HG02981 (cell line): ENCODE data around the gene SCNN1B.
"Not testable (repeated sequence)": the region's sequence is repeated elsewhere in the genome, so short reads cannot be mapped to it uniquely, and the experiment has no call there.

ENCODE experiments used
- ATAC-seq: cut with Tn5 transposase; IDR thresholded peaks from one replicate; pipeline ENCODE4 v1.9.1; 2021; ENCODE audit warnings: mild to moderate bottlenecking, moderate library complexity; ENCODE audit not compliant: unreplicated experiment

The SCNN1B gene, protein sequence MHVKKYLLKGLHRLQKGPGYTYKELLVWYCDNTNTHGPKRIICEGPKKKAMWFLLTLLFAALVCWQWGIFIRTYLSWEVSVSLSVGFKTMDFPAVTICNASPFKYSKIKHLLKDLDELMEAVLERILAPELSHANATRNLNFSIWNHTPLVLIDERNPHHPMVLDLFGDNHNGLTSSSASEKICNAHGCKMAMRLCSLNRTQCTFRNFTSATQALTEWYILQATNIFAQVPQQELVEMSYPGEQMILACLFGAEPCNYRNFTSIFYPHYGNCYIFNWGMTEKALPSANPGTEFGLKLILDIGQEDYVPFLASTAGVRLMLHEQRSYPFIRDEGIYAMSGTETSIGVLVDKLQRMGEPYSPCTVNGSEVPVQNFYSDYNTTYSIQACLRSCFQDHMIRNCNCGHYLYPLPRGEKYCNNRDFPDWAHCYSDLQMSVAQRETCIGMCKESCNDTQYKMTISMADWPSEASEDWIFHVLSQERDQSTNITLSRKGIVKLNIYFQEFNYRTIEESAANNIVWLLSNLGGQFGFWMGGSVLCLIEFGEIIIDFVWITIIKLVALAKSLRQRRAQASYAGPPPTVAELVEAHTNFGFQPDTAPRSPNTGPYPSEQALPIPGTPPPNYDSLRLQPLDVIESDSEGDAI

DNA sequence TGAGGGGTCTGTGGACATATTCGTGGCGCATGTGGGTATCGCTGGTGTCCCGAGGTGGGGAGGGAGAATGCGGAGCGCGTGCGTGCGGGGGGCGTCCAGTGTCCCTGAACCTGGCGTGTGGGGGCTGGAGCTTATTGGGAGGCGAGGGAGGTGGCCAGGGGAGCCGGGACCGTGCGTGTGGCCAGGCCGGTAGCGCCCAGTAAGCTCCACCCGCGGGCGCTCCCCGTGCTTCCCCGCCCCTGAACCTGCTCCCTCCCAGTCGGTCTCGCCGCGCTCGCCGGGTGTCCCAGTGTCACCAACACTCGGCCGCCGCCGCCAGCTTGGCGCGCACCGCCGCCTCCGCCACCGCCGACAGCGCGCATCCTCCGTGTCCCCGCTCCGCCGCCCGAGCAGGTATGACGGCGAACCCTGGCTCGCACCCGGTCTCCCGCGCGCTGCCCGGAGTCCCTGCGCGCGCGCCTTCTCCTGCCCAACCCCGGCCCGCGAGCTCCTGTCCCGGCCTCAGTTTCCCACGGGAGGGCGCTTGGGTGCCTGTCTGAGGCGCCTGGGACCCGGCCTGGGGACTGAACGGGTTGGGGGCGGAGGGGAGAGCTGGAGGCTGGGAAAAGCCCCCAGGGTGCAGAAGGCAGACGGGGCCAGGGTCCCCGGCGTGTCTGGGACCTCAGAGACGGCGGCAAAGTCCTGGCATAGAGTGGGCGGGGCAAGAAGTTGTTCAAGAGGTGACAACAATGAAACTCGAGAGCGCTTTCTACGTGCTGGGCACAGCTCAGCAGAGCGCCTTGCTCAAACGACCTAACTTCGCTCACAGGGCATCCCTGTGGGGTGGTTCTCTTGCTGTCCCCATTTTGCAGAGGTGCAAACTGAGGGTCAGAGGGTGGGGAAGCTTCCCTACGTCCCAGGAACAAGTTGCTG, at the start of gene SCNN1B:
Gene SCNN1B (plus strand): TSS at position 258 of the 912 bp plus-strand sequence. CDS start 46,298 bp downstream, outside the sequence.
- ATAC-seq: no peak

DNA sequence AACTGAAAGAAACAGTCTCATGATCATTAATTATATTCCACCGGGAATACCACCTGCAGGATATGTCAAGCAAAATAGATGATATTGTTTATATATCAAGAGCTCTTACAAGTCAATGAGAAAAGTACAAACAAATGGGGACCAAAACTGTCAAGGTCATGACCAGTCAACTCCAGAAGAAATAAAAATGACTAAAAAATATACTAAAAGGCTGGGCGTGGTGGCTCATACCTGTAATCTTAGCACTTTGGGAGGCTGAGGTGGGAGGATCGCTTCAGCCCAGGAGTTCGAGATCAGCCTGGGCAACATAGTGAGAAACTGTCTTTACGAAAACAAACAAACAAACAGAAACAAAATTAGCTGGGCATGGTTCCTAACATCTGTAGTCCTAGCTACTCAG, 49.8 kb upstream of the SCNN1B start:
- ATAC-seq: no peak

DNA sequence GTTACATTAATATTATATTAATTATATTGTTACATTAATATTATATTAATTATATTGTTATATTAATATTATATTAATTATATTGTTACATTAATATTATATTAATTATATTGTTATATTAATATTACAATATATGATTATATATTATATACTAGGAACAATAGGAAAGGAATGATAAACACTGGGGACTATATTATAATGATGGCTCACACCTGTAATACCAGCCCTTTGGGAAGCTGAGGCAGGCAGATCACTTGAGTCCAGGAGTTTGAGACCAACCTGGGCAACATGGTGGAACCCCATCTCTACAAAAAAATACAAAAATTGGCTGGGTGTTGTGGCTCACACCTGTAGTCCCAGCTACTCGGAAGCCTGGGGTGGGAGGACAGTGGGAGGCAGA, 48.5 kb upstream of the SCNN1B start:
- not testable (repeated sequence) for ATAC-seq

DNA sequence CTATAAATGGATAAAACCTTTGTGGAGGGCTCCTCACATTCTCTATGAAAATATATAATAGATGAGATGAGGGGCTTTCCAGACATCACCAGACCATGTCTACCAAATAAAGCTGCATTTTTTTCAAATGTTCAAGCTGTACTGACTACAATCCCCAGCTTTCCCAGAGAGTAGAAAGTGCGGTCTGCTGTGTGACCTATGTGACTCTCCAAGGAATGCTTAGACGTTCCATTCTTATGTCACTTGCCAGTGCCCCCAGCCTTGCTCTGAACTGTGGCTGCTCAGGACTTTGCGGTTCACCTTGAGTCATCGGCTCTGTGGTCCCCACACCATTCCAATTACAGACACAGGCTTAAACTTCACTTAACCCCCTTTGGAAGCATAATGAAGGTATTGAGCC, 47.8 kb upstream of the SCNN1B start:
- no peak for ATAC-seq

DNA sequence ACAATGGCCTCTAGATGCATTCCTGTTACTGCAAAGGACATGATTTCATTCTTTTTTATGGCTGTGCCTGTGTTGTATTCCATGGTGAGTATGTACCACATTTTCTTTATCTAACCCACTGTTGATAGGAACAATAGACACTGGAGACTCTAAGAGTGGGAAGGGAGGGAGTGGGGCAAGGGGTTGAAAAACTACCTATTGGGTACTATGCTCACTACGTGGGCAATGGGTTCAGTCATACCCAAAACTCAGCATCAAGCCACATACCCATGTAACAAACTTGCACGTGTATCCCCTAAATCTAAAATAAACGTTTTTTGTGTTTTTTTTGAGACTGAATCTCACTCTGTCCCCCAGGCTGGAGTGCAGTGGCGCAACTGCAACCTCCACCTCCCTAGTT, 47.1 kb upstream of the SCNN1B start:
- no peak for ATAC-seq

DNA sequence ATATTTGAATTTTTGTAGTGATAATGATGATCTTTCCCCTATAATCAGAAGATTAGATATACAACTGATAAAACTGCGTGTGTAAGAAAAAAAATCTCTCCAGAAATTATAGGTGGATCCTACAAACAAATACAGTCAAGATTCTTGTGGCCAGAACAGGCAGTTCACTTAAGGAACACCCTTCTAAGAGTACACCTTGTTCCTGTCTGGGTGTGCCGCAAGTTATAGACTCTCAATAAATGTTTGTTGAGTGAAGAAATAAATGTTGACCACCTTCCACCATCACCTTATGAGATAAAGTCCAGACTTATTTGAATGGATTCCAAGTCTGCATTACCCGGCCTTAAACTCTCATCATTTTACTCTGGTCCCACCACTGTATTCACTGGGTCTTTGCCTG, 45.7 kb upstream of the SCNN1B start:
- no peak for ATAC-seq

DNA sequence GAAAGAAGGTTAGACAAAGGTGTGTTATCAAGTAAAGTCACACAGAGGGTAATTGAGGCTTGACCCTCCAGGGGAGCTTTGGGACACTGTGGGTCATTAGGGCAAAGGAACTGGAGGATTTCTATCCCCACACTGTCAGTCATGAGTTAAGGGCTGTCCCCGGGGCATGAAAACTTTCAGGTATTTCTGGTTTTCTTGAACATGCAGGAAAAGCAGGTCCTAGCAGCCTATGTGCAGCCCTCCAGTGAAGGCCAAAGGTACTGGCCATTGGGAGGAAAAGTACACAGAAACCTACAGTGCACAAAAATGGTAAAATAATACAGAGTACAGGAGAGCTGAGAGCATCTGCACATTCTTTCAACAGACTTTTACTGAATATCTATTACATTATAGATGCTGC, 44.4 kb upstream of the SCNN1B start:
- no peak for ATAC-seq

DNA sequence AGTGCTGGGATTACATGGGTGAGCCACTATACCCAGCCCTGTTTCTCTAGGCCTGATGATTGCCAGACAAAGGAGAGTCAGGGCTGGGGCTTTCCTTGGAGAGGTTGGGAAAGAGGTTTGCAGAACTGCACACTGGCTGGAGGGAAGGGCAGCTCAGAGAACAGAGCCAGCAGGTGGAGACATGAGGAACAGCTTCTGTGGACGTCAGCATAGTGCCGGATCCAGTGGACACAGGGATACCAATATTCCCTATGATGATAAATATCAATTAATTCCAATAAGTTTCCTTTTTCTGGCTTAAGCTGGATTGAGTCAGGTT, 43.2 kb upstream of the SCNN1B start:
- no peak for ATAC-seq

DNA sequence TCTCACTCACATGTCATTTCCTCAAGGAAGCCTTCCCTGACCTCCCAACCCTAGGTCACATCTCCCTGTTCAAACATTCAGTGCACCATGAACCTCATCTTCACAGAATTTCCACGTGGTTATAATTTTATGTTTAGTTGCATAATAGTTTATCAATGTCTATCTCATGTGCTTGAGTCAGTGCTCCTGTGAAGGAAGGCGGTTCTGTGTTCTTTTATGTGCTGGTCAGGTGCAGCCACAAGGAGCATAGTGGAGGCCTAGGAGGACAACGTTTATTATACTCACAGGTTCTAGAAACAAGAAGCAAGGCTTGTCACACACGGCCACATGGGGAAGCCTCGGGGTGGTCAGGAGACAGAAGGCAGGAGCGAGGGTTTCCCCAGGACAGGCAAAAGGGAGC, 34.5 kb upstream of the SCNN1B start:
- no peak for ATAC-seq

DNA sequence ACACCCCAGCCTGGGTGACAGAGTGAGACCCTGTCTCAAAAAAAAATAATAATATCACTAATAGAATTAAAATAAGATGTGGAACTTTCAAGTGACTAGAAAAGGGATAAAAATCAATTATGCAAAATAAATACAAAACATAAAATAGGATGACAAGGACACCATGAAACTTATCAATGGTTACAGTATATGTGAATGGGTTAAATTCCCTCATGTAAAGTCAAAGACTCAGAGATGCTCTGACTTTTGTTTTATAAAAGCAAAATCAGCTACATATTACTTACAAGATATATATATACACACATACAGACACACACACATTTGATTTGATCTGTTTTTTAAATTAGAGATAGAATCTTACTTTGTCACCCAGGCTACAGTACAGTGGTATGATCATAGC, 33.5 kb upstream of the SCNN1B start:
- ATAC-seq: no peak

DNA sequence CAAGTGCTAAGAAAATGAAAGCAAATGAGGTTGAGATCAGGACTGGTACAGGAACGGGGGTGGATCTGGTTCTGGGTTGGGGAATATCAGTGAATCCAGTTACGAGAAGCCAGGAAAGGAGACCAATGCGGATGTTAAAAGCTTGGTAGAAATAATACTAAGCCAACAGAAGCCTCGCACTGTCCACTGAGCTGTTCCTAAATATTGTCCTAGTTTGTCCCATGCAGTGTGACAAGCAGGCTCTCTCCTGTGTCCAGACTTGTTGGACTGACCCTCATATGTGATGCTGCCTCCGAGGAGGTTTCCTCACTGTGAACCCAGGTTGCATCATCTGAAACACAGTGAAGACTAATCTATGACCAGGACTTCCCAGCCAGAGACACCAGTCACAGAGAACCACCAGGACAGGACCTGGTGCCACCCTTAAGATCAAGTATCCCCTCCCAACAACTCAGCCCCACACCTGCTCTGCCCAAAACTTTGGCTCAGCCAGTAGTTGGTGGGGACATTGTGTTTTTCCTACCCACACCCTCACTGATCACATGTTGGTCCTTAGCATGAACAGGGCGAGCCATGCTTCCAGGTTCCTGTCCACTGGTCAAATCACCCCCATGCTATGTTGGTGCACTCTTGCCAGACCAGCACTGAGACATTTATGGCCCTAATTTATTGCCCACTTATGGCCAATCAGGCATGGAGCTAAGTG, 32.7 kb upstream of the SCNN1B start:
- no peak for ATAC-seq

DNA sequence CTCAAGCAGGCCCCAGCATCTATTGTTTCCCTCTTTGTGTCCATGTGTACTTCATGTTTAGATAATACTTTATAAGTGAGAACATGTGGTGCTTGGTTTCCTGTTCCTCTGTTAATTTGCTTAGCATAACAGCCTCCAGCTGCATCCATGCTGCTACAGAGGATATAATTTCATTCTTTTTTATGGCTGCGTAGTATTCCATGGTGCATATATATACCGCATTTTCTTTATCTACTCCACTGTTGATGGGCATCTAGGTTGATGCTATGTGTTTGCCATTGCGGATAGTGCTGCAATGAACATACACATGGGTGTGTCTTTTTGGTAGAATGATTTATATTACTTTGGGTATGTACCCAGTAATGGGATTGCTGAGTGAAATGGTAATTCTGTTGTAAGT, 31.4 kb upstream of the SCNN1B start:
- ATAC-seq: no peak

DNA sequence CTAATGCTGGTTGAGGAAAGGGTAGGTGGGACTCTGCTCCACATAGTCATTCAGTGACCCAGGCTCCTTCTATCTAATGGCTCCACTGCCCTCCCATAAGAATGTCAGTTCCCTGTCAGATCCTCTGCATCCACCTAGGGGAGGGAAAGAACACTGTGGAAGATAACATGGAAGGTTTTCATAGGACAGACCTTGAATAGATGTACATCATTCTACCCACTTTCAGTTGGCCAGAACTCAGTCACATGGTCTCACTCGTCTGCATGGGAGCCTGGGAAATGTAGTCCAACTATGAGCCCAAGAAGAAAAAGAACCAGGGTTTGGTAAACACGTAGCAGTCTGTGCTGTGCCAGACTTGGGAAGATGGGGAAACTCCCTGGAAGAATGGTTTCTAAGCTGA, 27.1 kb upstream of the SCNN1B start:
- ATAC-seq: no peak

DNA sequence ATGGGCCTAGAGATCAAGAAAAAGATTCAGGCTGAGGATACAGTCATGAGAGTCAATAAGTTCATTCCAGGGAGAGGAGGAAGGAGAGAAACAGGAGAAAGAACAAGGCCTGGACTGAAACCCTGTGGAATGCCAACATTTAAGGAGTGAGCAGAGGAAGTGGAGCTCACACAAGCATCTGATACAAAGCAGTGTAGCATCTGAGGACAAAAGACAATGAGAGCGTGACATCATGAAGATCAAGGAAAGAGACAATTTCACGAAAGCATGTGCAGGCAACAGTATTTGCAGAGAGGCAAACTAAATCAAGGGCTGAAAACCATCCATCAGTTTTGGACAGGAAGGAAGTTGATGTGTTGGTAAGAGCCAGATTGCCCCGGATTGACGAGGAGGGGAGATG, 25.3 kb upstream of the SCNN1B start:
- no peak for ATAC-seq

DNA sequence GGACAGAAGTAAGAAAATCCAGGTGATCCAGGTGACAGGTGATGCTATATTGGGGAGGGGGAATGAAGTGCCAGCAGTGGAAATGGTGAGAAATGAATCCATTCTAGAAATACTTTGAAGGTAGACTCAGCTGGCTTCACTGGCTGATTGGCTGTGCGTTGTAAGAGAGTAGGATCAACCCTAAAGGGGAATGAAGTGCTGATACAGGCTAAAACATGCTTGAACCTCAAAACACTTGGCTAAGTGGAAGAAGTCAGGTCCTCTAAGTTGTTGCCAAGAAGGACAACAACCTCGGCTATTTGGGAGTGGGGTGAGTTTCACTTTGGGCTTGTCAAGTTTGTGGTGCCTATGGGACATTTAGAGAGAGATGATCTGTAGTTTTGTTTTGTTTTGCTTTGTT, 24.1 kb upstream of the SCNN1B start:
- no peak for ATAC-seq

DNA sequence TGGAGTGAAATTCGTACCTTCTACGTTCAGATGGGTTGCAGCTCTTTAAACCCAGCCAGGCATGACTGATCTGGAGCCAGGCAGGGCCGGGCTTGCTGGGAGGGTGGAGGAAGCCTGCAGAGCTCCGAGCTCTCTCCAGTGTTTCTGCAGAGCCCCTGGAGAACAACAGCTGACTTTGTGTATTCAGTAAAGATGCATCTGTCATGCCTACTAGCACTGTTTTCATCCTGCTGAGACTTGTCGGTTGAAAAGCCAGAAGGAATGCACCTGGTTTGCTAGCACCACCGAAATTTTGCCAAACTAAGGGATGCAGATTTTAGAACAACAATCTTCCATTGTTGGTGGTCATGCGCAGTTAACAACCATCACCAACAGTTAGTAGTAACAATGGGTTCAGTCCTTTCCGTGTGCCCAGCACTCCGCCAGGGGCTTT, 22.4 kb upstream of the SCNN1B start:
- ATAC-seq: no peak

DNA sequence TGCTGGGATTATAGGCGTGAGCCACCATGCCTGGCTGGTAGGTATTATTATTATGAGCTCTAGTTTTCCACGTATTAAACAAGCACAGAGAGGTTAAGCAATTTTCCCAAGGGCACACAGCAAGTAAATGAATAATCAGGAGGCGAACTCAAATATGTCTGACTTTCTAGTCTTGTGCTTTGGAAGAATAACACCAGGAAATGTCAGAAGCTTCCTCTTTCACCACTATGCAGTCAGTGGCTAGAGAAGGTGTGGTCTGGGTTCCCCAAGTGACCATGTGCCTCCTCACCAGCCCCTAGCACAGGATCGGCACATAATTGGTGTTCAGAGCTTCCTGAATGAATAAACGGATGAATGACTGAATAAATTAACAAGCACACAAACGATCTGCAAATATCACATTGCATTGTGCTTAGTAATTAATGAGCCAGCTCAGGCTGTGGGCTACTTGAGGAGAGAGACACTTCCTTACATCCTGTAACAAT, 21.6 kb upstream of the SCNN1B start:
- ATAC-seq: no peak

DNA sequence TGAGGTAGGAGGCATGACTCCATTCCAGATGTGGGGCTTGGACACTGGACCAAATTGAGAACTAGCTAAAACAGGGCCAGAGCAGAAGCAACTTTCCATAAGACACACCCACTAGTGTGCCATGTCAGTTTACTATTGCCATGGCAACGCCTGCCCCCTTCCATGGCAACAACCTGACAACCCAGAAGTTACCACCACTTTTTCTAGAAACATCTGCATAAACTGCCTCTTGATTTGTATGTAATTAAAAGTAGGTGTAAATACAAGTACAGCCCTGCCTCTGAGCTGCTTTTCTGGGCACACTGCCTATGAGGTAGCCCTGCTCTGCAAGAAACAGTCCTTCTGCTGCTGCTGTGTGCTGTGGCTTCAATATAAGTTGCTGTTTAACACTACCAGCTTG, 19.5 kb upstream of the SCNN1B start:
- ATAC-seq: no peak

DNA sequence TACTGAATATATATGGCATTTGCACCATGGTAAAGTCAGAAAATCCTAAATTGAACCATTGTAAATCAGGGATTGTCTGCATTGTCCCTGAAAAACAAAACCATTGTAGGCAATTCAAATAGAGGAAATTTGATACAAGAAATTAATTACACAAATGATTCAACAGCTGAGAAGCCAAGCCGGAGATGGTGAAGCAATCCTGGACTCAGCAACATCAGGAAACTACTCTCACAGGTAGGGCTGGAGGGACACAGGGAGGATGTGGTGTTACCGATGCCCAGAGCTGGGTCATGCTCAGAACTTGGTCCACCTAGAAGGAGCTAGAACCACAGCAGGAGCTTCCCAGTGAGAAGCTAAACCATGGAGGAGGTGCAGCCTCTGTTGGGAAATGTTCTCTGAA, 18.5 kb upstream of the SCNN1B start:
- ATAC-seq: no peak

DNA sequence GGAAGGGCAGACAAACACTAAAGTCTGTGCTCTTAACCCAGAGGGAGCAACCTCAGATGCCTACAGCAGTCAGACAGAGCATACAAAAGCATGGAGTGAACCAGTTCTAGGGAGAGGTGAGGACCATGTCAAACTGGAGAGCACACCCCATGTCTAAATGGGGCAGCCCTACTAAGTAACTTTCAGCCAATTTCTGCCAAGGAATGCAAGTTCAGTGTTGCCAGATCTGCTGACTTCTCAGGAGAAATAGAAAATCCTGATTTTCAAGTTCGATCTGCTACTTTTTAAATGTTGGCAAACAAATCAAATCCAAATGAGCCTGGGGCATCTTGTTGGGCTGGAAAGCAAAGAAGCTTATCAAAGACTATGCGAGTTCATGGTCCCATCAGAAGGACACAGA, 17.5 kb upstream of the SCNN1B start:
- no peak for ATAC-seq

DNA sequence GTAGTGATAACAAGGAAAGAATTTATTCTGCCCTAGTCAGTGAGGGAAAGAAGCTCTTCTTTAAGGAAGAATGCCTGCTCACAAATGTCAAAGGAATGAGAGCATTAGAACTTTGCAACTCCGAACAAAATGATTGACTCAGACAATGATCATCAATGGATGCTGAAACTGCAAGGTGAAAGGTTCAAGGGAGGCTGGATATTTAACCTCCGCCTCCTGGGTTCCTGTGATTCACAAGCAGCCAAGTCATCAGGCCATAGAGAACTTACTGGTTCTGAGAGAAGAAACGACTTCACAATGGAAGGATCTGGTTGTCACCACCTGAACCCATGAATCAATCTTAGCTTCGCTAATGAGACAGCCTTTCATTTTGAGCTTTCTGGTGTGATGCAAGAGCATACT, 16.0 kb upstream of the SCNN1B start:
- ATAC-seq: no peak
